ENCODE measurements around the gene BLTP3B.

Gene BLTP3B

DNA sequence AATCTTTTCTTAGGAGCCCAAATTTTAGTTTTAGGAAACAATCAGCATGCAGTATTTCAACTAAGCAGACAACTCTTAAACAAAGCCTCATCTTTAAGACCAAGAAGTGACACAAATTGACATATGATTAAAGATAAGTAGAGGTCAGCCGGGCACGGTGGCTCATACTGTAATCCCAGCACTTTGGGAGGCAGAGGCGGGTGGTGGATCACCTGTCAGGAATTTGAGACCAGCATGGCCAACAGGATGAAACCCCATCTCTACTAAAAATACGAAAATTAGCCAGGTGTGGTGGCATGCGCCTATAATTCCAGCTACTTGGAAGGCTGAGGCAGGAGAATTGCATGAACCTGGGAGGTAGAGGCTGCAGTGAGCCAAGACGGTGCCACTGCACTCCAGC lies 35.8 kb downstream of the BLTP3B start:
- no peak for DNase-seq

DNA sequence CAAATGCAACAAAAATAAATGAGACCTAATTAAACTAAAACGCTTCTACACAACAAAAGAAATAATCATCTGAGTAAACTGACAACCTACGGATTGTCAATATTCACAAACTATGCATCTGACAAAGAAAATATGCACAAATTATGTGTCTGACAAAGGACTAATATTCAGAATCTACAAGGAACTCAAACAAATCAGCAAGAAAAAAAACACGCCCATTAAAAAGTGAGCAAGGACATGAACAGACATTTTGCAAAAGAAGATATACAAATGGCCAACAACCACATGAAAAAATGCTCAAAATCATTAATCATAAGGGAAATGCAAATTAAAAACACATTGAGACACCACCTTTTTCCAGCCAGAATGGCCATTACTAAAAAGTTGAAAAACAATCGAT lies 37.0 kb downstream of the BLTP3B start:
- no peak for DNase-seq

DNA sequence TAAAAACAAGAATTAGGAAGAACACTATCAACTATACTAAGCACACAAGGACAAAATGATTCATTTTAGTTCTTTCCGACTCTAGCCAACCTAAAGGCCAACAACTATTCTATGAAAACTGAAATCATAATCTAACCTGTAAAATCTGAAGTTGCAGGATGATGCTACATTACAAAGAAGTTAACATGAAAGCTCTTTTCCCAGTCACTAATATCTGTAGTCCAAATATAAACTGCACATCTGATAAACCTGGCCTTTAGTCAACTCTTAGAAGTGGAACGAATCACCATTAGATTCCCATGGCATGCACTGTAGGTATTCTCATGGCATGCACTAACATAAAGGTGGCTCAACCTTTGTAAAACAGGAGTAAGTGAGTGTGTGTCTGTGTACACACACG lies 41.7 kb downstream of the BLTP3B start:
- no peak for DNase-seq
